ENCODE measurements around the gene HNRNPUL2. TPM values are rescaled to one million over a fixed set of nuclear protein-coding genes. Genes with fewer than 3 reads are reported as not detected.
A peak's percentile ranks its signal among the peaks of the same experiment; 100 is the strongest.

The HNRNPUL2 gene
- total RNA-seq, 4 donors from 2014 or later = 38.7 to 68.8 (median 50.3) TPM

GRCh38 chr11:62715150-62716130 lies 11.8 kb downstream of the HNRNPUL2 start:
- Histone ChIP-seq H3K4me3 (no peak overlapping the region), H3K27ac (no peak overlapping the region), H3K36me3 (peaks cover 0 to 100% (median 7%) of the 10 kb centered on the region in 3 donors), H3K9me3 (no peaks in the 10 kb centered on the region), H3K4me1 (peaks cover 0 to 35% (median 3%) of the 10 kb centered on the region in 4 donors), H3K27me3 (no peaks in the 10 kb centered on the region)
- TF ChIP-seq POLR2A (IDR thresholded peaks at IDR 0.05) = no peak
- no peak for TF ChIP-seq CTCF (IDR thresholded peaks at IDR 0.05)
- DNase-seq = no peak

- H3K36me3 ChIP-seq = peaks cover 0 to 79% (median 7%) of the 10 kb centered on the region in 3 donors
- peak in 2 of 3 donors; percentile 61 to 84 for DNase-seq
Observed at GRCh38 chr11:62713343-62713742, 13.9 kb downstream of the HNRNPUL2 start.

GRCh38 chr11:62712861-62713260 lies 14.4 kb downstream of the HNRNPUL2 start:
- no peak overlapping the region for H3K4me3 ChIP-seq
- peak overlapping the region in 3 of 4 donors; percentile 52 to 88 (median 67) for H3K27ac ChIP-seq
- peaks cover 0 to 74% (median 7%) of the 10 kb centered on the region in 3 donors for H3K36me3 ChIP-seq
- H3K9me3 ChIP-seq = no peaks in the 10 kb centered on the region
- TF ChIP-seq CTCF (IDR thresholded peaks at IDR 0.05) (no peak), POLR2A (IDR thresholded peaks at IDR 0.05) (no peak)
- H3K4me1 ChIP-seq = peaks cover 0 to 53% (median 5%) of the 10 kb centered on the region in 4 donors
- H3K27me3 ChIP-seq = no peaks in the 10 kb centered on the region
- no peak for DNase-seq

More at GRCh38 chr11:62713343-62713742, 13.9 kb downstream of the HNRNPUL2 start:
- Histone ChIP-seq H3K9me3 (no peaks in the 10 kb centered on the region), H3K4me3 (no peak overlapping the region), H3K4me1 (peaks cover 0 to 50% (median 5%) of the 10 kb centered on the region in 4 donors), H3K27ac (peak overlapping the region in 3 of 4 donors; percentile 52 to 88 (median 67)), H3K27me3 (no peaks in the 10 kb centered on the region)
- TF ChIP-seq CTCF (IDR thresholded peaks at IDR 0.05) (no peak), POLR2A (IDR thresholded peaks at IDR 0.05) (no peak)

GRCh38 chr11:62712276-62712812 lies 14.9 kb downstream of the HNRNPUL2 start:
- H3K4me1 ChIP-seq = peaks cover 0 to 53% (median 5%) of the 10 kb centered on the region in 4 donors
- H3K9me3 ChIP-seq = no peaks in the 10 kb centered on the region
- TF ChIP-seq POLR2A (IDR thresholded peaks at IDR 0.05) (no peak), CTCF (IDR thresholded peaks at IDR 0.05) (no peak)
- no peak overlapping the region for H3K4me3 ChIP-seq
- peak overlapping the region in 2 of 4 donors; percentile 52 to 88 for H3K27ac ChIP-seq
- no peak for DNase-seq
- no peaks in the 10 kb centered on the region for H3K27me3 ChIP-seq
- H3K36me3 ChIP-seq = peaks cover 0 to 69% (median 4%) of the 10 kb centered on the region in 3 donors

- no peaks in the 10 kb centered on the region for H3K9me3 ChIP-seq
- H3K4me1 ChIP-seq = peaks cover 0 to 59% (median 15%) of the 10 kb centered on the region in 4 donors
- no peak for TF ChIP-seq POLR2A (IDR thresholded peaks at IDR 0.05)
- TF ChIP-seq CTCF (IDR thresholded peaks at IDR 0.05) = no peak
- peak overlapping the region; percentile 42 to 73 (median 60) for H3K4me3 ChIP-seq
- H3K27ac ChIP-seq = peak overlapping the region; percentile 88 to 98 (median 92)
- H3K27me3 ChIP-seq = no peaks in the 10 kb centered on the region
- peak in 1 of 3 donors; percentile 57 for DNase-seq
- peaks cover 0 to 45% (median 0%) of the 10 kb centered on the region in 3 donors for H3K36me3 ChIP-seq
Observed at GRCh38 chr11:62710001-62710345, 17.3 kb downstream of the HNRNPUL2 start.
